Measurements from ENCODE around the gene F2RL1.
"Not testable (repeated sequence)": the region's sequence is repeated elsewhere in the genome, so short reads cannot be mapped to it uniquely, and the experiment has no call there.

The F2RL1 gene

GRCh38 chr5:76818844-76819831 is at the start of gene F2RL1:
Gene F2RL1 (plus strand): TSS chr5:76819030. CDS start chr5:76819183, 153 bp downstream.
- DNase-seq: no peak

GRCh38 chr5:76771041-76771440 is 47.8 kb upstream of the F2RL1 start:
- not testable (repeated sequence) for DNase-seq

GRCh38 chr5:76771705-76772405 is 47.0 kb upstream of the F2RL1 start:
- DNase-seq: no peak

GRCh38 chr5:76775921-76776320 is 42.9 kb upstream of the F2RL1 start:
- DNase-seq: no peak

GRCh38 chr5:76776391-76776790 is 42.4 kb upstream of the F2RL1 start:
- DNase-seq: no peak

- not testable (repeated sequence) for DNase-seq
Measured at GRCh38 chr5:76780616-76781015, 38.2 kb upstream of the F2RL1 start.

GRCh38 chr5:76781775-76782174 is 37.1 kb upstream of the F2RL1 start:
- no peak for DNase-seq

- no peak for DNase-seq
Measured at GRCh38 chr5:76782444-76782843, 36.4 kb upstream of the F2RL1 start.

- no peak for DNase-seq
Measured at GRCh38 chr5:76787237-76787636, 31.6 kb upstream of the F2RL1 start.

GRCh38 chr5:76788362-76788761 is 30.5 kb upstream of the F2RL1 start:
- DNase-seq: no peak

- not testable (repeated sequence) for DNase-seq
Measured at GRCh38 chr5:76789275-76789674, 29.6 kb upstream of the F2RL1 start.

- DNase-seq: no peak
Measured at GRCh38 chr5:76789991-76790581, 28.7 kb upstream of the F2RL1 start.

- DNase-seq: no peak
Measured at GRCh38 chr5:76790632-76791290, 28.1 kb upstream of the F2RL1 start.

GRCh38 chr5:76791461-76791860 is 27.4 kb upstream of the F2RL1 start:
- no peak for DNase-seq

- no peak for DNase-seq
Measured at GRCh38 chr5:76794871-76795270, 24.0 kb upstream of the F2RL1 start.

GRCh38 chr5:76799588-76799987 is 19.2 kb upstream of the F2RL1 start:
- DNase-seq: no peak

GRCh38 chr5:76800579-76800978 is 18.3 kb upstream of the F2RL1 start:
- no peak for DNase-seq

- no peak for DNase-seq
Measured at GRCh38 chr5:76801159-76801802, 17.5 kb upstream of the F2RL1 start.

GRCh38 chr5:76801803-76802195 is 17.0 kb upstream of the F2RL1 start:
- no peak for DNase-seq

GRCh38 chr5:76804266-76804665 is 14.6 kb upstream of the F2RL1 start:
- DNase-seq: no peak

GRCh38 chr5:76805821-76806505 is 12.9 kb upstream of the F2RL1 start:
- no peak for DNase-seq

- DNase-seq: no peak
Measured at GRCh38 chr5:76807296-76807695, 11.5 kb upstream of the F2RL1 start.
